ENCODE measurements around the gene LRRC46. TPM values are rescaled to one million over a fixed set of nuclear protein-coding genes. Genes with fewer than 3 reads are reported as not detected.

LRRC46 gene
- total and polyA plus RNA-seq, 9 of the 15 experiments (the other 6 are each of a cell fraction or from before 2014, with no cell fraction given): 0.39 to 1.4 (median 0.53) TPM; not detected in 1

DNA sequence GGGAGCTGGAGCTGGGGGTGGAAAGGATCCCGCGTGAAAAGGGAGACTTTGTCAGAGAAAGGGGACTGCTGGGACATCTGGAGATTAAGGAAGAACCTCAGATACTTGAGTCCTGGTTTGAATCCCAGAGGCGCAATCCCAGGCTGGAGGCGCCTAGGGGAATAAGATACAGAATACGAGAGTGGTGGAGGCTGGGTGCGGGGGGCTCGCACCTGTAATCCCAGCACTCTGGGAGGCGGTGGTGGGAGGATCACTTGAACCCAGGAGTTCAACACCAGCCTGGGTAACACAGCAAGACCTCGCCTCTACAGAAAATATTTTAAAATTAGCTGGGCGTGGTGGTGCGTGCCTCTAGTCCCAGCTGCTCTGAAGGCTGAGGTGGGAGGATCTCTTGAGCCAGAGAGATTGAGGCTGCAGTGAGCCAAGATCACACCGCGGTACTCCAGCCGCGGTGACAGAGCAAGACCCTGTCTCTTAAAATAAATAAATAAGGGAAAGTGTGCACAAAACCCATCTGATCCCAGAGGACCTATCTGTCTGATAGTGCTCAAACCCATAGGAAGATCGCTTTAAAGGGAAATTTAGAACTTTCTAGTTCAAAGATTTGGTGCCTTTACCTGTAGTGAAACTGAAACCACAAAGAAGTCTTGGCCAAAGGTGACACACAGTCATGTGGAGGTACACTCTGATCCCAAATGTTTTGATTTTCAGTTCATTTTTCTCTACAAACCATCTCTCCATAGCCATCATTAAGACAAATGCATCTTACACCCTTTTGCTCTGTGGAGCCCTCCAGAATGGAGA is 10.2 kb downstream of the LRRC46 start (continued):
- TF ChIP-seq CBX2 (IDR thresholded peaks at IDR 0.05; ENCODE audit: insufficient read depth, low read length, poor library complexity, severe bottlenecking) (no peak), LCOR (CRISPR knock-in tag; IDR thresholded peaks at IDR 0.05) (no peak), ZNF551 (CRISPR knock-in tag; IDR thresholded peaks at IDR 0.05) (no peak), ZNF764 (CRISPR knock-in tag; IDR thresholded peaks at IDR 0.05; ENCODE audit: low read depth) (0 out of 2 replicates have a peak, but pooled peaks have one; percentile 45), CSDE1 (IDR thresholded peaks at IDR 0.05) (no peak), SREBF2 (CRISPR knock-in tag; IDR thresholded peaks at IDR 0.05) (no peak), SIN3A (IDR thresholded peaks at IDR 0.05; ENCODE audit: borderline replicate concordance in 2 of 2, control insufficient read depth in 1 of 2, low read depth in 2 of 2, low read length in 2 of 2) (no peak), PCBP1 (IDR thresholded peaks at IDR 0.05; ENCODE audit: low read depth, low read length, poor library complexity, severe bottlenecking) (no peak), FOXA3 (CRISPR knock-in tag; conservative IDR thresholded peaks at IDR 0.05 in 1 of 2, IDR thresholded peaks at IDR 0.05 in 1 of 2) (peak in 1 of 2 experiments; percentile 51; a peak in 1 of 4 replicates), ZNF707 (CRISPR knock-in tag; conservative IDR thresholded peaks at IDR 0.05) (no peak), ZNF143 (CRISPR knock-in tag; IDR thresholded peaks at IDR 0.05) (no peak), ZNF384 (IDR thresholded peaks at IDR 0.05; ENCODE audit: low read depth, low read length) (no peak), PHF21A (IDR thresholded peaks at IDR 0.05; ENCODE audit: borderline replicate concordance, low read depth) (no peak), ZEB2 (IDR thresholded peaks at IDR 0.05) (no peak), KLF1 (tag; IDR thresholded peaks at IDR 0.05) (no peak), POLR2A (conservative IDR thresholded peaks at IDR 0.05) (no peak), ZNF561 (CRISPR knock-in tag; conservative IDR thresholded peaks at IDR 0.05) (no peak)
- TF ChIP-seq, protein P1, sequence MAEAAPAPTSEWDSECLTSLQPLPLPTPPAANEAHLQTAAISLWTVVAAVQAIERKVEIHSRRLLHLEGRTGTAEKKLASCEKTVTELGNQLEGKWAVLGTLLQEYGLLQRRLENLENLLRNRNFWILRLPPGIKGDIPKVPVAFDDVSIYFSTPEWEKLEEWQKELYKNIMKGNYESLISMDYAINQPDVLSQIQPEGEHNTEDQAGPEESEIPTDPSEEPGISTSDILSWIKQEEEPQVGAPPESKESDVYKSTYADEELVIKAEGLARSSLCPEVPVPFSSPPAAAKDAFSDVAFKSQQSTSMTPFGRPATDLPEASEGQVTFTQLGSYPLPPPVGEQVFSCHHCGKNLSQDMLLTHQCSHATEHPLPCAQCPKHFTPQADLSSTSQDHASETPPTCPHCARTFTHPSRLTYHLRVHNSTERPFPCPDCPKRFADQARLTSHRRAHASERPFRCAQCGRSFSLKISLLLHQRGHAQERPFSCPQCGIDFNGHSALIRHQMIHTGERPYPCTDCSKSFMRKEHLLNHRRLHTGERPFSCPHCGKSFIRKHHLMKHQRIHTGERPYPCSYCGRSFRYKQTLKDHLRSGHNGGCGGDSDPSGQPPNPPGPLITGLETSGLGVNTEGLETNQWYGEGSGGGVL (CRISPR knock-in tag; IDR thresholded peaks at IDR 0.05): no peak
- TF ChIP-seq, protein P2, sequence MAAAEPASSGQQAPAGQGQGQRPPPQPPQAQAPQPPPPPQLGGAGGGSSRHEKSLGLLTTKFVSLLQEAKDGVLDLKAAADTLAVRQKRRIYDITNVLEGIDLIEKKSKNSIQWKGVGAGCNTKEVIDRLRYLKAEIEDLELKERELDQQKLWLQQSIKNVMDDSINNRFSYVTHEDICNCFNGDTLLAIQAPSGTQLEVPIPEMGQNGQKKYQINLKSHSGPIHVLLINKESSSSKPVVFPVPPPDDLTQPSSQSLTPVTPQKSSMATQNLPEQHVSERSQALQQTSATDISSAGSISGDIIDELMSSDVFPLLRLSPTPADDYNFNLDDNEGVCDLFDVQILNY (CRISPR knock-in tag; IDR thresholded peaks at IDR 0.05): no peak
- TF ChIP-seq, protein P3, sequence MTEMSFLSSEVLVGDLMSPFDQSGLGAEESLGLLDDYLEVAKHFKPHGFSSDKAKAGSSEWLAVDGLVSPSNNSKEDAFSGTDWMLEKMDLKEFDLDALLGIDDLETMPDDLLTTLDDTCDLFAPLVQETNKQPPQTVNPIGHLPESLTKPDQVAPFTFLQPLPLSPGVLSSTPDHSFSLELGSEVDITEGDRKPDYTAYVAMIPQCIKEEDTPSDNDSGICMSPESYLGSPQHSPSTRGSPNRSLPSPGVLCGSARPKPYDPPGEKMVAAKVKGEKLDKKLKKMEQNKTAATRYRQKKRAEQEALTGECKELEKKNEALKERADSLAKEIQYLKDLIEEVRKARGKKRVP (CRISPR knock-in tag; IDR thresholded peaks at IDR 0.05): peak; percentile 2; the same call in 1 of the 2 replicates
